A172 (cell line): Measurements from ENCODE around the gene TPPP3. TPM values are rescaled to one million over a fixed set of nuclear protein-coding genes. Genes with fewer than 3 reads are reported as not detected.

Experiments
- DNase-seq: peaks from one replicate; pipeline ENCODE4 v3.0.0-alpha.2; 2015; ENCODE audit warnings: low spot score
- total RNA-seq: library from RNA; depleted of rRNA; stranded (reverse); fragments of >200 nt; shearing (Covaris generic); gene quantifications from 2 replicates; pipeline ENCODE4 v1.2.3, GENCODE V29; 2014; rRNA removed

TPPP3 gene
- 0.31 TPM in 1 of 2 replicates, not detected in the other for total RNA-seq

DNA sequence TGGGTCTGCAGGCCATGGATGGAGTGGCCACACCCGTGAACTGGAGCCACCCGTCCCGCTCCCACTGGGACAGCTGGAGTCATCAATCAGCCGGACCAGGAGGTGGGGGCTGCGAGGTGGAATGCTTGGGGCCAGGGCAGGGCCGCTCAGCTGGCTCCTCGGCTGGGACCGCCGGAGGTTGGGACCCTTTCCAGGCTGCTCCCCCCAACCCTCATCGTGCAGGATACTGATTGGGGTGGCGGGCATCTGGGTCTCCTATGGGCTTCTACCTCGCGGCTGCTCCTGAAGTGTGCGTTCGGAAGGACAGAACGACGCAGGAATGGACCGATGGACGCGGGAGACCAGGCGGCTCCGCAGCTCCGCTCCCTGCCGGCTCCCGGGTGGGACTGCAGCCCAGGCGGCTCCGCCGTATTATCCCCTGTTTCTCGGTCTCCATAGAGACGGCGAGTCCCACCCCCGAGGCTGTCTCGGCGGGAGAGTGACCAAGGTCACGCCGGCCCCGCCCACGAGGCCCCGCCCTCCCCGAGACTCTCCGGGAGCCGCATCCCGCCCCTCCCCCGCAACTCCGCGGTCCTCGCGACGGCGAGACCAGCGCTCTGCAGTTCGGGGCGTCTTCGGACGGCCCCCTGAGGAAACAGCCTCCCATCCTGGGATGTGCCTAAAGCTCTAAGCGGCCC, at the start of gene TPPP3:
Gene TPPP3 (minus strand): TSS at position 388 of the 677 bp plus-strand sequence. CDS start 2,387 bp downstream, outside the sequence.
- DNase-seq: no peak

DNA sequence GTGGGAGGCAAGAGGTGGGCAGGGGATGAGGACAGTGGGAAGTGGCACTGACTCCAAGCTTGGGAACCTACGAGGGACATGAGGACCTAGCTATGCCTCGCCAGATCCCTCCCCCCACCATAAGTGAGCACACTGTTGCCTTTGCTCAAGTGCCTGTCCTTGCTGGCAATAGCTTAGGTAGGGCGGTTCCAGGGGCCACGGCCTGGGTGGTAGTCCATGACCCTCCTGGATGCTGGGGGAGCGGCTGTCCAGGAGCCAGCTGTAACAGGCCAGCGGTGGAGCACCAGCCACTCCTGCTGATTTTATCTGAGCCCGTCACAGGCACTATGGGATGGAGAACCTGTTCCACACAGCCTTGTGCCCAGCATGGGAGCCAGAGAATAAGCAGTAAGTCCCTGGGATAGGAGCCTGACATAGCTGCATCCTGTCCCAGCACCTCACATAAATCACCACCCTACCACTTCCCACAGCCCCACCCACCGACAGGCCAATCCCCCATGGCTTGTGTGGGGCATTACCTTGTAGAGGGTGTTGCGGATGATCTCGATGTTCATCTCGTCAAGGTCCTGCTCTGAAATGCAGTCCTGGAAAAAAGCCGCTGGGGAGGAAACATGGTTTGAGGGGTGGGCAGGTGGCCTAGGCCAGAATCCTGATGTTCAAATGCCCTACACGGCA, 49.4 kb upstream of the TPPP3 start:
- no peak for DNase-seq

DNA sequence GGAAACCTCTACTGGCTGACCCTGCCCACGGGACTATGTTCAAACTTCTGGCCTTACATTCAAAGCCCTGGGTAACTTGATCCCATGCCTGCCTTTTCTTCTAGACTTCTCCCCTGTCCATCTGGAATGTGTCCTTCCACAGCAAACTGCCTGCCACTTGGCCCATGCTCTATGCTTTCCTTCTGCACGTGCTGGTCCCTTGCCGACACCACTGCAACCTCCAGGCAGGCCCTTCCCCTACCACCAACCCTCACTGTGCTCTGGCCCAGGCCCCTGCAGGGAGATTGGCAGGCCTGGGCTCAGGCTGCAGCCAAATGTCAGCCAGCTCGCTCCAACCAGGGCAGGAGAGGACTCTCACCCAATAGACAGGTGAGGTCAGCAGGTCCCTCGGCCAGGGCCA, 48.6 kb upstream of the TPPP3 start:
- no peak for DNase-seq

DNA sequence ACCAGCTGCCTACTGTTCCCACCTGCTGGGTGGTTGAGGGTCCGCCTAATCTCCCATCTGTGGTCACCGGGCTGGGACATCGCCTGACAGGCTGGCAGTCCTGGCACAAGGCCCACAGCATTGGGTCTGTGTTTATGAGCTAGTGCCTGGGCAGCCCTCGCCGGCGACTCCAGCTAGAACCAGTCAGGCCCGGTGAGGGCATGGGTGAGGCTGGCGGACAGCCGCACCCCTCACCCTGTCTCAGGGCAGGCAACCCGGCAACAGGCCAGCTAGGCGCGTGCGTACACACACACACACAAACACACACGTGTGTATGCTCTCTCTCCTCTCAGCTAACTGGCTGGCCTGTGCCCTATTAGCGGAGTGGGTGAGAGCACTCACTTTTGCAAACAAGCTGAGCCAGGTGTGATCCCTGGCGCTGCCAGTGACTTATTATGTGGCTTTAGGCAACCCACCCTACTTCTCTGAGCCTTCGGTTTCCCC, 48.0 kb upstream of the TPPP3 start:
- DNase-seq: no peak

DNA sequence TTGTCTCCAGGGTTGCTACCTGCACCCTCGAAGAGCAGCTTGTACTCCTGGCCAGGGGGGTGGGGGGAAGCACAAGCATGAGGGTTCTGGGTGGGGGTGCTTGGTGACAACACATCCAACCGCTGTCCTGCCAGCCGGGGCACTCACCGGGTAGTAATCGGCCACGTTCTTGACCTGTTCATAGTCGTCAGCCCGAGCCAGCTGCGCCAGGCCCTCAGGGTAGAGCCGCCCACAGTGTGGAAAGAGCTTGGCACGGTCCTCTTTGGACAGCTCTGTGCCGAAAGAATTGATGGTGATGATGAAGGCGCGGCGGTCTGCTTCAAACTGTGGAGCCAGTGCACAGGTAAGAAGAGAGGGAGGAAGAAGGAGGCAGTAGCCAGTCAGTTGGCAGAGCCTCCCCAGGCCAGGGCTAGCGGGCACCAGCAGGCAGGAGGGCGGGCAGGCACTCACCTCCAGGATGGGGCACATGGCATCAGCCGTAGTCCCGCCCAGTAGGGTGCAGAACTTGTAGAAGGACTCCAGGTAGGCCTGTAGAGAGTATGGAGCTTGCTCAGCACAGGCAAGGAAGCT, 45.6 kb upstream of the TPPP3 start:
- DNase-seq: no peak

DNA sequence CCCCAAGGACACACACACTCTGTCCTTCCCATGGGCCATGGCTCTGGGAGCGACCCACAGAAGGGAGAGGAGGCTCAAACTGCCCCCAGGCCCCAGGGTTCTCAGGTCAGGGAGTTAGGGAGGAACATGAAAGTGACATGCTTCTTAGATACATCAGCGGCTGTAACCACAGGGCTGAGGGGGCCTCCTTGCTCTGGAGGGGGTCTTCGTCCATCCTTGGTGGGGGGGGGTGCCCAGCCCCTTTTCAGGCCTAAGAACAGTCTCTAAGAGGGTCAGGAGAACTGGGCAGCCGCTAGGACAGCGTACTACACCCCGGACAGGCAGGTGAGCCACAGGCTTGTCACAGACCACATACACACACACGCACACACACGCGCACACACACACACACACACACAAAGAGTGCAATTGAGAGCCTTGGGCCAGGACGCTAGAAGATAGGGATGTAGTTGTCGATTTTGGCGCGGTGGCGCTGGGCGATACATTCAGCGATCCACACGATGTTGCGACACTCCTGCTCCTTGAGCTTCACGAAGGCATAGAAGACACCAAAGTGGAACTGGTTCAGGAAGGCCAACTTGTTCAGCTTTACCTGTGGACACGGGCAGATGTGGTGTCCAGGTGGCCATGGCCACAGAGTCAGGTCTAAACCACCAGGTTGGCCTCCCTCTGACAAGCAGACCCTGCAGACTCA, 44.9 kb upstream of the TPPP3 start:
- no peak for DNase-seq

DNA sequence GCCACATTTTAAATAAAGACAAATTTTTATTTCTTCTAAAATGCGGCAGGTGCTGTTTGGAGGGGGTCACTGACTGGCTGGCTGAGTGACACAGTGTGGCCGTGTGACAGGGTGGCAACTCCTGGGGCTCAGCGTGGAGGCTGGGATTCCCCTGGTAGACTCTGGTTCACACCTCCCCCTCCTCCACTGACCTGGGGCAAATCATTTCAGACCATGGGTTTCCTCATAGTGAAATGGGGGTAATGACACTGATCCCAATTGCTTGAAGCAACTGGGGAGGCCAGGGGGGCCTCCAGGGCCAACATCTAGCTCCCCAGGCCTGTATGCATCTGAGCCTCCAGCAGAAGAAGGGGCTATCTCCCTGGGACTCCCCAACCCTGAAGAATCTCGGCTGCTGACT, 44.2 kb upstream of the TPPP3 start:
- DNase-seq: no peak

DNA sequence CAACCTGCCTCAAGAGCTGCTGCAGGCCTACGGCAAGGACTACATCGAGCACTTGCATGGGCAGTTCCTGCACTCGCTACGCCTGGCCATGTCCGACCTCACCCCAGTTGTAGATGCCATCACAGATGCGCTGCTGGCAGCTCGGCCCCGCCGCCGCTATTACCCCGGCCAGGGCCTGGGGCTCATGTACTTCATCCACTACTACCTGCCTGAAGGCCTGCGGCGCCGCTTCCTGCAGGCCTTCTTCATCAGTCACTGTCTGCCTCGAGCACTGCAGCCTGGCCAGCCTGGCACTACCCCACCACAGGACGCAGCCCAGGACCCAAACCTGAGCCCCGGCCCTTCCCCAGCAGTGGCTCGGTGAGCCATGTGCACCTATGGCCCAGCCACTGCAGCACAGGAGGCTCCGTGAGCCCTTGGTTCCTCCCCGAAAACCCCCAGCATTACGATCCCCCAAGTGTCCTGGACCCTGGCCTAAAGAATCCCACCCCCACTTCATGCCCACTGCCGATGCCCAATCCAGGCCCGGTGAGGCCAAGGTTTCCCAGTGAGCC, 43.4 kb upstream of the TPPP3 start:
- no peak for DNase-seq

DNA sequence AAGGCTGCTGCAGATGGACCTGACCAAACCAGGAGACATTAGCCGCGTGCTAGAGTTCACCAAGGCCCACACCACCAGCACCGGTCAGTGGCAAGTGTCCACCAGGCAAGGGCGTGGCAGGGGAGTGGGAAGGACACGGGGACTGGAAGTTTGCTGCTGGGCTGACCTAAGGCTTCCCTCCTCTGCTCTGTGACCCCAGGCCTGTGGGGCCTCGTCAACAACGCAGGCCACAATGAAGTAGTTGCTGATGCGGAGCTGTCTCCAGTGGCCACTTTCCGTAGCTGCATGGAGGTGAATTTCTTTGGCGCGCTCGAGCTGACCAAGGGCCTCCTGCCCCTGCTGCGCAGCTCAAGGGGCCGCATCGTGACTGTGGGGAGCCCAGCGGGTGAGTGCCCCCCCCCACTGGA, 42.5 kb upstream of the TPPP3 start:
- DNase-seq: no peak

DNA sequence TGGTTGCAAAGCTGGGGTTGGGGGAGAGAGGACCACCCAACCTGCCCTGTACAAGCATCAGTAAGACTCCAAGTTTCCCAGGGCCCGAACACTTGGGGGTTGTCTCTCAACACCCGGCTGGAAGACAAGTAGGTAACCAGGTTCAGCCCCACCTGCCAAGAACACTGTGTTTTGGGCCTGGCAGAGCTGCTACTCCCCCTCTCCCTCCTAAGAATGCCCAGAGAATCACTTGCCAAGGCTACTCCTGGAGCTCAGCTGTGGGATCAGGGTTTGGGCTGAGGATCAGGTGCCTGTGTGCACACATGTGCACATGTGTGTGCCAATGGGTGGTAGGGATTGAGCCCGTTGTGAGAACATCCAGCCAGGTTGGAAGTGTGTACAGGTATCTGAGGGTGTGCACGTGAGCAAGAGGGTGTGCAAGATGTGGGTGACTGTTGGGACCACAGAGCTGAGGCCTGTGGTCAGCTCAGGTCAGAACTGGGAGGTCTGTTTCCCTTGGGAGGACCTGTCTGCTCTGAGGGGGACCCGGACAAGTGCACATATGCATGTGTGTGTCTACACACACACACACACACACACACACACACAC, 39.9 kb upstream of the TPPP3 start:
- DNase-seq: no peak

DNA sequence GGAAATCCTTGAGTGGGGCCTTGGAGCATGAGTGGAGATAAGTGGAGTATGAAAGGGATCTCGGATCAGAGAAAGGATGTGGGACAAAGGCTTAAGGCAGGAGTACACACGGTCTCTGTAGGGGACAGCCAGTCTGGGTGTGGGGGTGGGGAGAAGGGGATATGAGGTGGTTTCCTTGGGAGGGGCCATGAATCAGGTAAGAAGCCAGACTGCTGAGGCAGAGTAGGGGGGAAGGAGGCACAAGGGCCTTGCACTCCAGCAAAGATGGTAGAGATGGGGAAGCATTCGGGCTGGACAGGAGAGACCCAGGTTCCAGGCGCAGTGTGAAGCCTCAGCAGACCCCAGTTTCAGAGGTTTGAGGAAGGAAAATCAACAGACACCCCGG, 39.2 kb upstream of the TPPP3 start:
- no peak for DNase-seq

DNA sequence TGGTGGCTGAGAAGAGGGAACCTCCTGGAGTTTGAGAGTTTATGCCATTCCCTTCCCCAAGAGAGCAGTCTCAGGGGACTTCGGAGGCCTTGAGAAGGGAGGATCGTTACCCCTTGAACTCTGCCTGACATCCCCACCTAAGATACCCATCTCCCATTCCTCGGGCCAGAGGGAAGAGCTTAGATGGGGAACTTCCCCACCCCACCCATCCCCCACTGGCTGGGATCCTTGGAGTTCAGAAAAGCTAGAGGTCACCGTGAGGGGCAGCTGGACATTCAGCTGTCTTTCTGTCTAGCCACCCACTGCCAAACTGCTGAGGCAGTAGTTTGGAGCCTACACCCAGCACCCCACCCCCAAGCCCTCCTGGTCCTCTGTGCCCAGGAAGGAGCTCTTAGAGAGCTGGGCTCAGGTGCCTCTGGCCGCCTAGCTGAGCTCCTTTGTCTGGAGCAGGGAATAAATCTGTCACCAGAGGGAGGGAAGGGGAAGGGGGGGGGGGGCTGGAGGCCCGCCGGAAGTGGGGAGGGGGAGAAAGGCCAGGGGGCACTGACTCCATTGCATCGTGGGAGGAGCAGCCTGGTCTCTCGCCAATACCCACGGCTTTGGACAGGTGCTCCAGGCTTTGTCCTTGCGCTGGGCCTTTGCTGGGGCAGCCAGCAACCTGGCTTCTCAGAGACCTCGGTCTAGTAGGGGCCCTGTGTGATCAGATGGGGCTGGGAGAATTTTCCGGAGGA, 38.6 kb upstream of the TPPP3 start:
- no peak for DNase-seq

DNA sequence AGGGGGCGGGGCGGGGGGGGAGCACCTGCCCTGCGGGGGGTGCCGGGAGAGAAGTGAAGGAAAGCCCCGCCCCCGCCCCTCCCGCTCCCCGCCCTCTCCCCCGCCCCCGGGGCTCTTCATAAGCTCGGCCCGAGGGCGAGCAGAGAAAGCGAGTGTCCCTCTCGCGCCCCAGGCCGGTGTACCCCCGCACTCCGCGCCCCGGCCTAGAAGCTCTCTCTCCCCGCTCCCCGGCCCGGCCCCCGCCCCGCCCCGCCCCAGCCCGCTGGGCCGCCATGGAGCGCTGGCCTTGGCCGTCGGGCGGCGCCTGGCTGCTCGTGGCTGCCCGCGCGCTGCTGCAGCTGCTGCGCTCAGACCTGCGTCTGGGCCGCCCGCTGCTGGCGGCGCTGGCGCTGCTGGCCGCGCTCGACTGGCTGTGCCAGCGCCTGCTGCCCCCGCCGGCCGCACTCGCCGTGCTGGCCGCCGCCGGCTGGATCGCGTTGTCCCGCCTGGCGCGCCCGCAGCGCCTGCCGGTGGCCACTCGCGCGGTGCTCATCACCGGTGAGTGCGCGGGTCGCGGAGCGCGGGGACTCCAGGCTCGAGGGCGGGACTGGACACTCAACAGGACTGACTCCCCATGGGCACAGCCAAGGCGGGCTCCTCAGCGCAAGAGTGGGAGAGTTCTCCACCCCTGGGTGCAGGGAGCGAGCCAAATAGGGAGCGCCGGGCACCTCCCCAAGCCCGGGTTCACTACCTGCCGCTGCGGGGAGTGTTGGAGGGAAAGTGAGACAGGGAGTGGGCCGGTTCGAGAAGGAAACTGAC, 37.9 kb upstream of the TPPP3 start, which contains the start of gene HSD11B2:
Gene HSD11B2 (plus strand): TSS at position 145 of the 798 bp plus-strand sequence. CDS start 128 bp downstream, at position 273.
- DNase-seq: no peak

DNA sequence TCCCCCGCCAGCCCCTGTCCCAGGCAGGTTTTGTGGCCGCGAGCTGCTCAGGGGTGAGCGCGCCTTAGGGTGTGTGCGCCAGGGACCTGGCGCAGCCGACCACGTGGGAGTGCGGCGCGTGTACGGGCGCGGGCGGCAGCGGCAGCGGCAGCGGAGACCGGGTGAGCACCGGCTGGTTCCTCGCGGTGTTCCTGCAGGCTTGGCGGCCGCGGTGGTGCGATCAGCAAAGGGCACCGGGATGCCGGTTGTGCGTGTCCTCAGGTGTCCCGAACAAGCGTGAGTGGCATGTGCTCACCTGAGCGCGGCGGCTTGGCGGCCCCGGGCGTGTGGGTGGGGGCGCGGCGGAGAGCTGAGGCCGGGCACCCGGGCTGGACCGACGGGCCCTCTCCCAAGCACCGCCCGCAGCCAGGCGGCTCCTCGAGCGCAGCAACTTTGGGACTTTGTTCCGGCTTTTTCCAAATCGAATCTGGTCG, 37.2 kb upstream of the TPPP3 start:
- DNase-seq: no peak

DNA sequence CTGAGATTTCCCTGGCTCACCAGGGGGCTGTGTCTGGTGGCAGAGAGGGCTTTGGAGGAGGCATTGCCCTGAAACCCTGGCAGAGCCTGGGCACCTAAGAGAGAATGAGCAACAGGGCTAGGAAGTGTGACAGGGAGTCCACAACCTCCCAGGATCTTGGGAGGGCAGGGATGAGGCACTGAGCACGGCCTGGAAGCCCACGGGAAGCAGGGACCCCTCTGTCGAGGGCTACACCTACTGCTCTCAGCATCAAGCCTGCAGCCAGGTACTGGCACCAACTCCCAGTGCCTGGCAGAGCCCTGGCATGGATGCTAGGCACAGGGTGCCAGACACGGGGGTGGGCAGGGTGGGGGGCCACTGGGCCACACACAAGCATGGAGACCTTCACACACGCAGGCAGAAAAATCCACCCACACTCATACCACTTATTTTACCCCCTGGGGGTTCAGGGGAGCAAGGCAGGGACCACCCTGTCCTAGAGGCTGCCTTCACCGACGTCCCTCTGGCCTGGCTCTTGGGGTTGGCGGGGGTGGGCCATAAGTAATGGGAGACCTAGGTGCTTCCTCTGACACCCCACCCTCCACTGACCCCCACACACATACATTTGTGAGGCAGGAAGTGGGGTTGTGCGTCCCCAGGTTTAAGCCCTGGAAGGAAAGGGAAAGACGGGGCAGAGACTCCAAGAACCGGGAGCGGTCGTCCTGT, 36.7 kb upstream of the TPPP3 start:
- no peak for DNase-seq

DNA sequence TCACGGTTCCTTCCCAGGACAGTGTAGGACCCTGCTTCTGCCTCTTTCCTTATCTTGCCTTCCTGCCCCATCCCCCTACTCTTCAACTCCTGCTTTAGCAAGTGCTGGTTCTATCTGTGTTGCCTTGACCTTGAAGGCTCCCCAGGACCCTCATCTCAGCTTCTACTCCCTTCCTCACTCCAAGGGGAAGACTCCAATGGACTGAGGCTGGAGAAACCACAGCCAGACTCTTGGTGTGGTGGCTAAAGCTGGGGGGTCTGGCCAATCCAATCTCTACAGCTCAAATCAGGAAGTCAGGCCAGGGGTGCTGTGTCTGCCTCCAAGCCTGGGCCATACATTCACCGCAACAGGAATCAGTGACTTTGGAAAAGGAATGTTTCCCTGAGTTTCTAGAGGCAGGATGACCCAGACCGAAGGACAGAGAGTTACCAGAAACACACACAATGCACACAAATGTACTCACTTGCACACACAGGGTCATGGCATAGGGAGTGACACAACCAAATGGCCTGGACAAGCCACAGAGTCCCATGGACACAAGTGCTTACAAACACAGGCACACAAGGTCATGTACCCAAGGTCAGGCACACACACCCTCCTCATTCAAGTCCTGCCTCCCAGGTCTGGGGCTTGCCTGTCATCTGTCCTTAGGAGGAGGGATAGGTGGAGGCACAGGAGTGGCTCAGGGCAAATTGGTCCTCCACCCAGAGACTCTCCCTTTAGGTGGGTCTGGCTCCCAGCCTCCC, 35.9 kb upstream of the TPPP3 start:
- DNase-seq: no peak

DNA sequence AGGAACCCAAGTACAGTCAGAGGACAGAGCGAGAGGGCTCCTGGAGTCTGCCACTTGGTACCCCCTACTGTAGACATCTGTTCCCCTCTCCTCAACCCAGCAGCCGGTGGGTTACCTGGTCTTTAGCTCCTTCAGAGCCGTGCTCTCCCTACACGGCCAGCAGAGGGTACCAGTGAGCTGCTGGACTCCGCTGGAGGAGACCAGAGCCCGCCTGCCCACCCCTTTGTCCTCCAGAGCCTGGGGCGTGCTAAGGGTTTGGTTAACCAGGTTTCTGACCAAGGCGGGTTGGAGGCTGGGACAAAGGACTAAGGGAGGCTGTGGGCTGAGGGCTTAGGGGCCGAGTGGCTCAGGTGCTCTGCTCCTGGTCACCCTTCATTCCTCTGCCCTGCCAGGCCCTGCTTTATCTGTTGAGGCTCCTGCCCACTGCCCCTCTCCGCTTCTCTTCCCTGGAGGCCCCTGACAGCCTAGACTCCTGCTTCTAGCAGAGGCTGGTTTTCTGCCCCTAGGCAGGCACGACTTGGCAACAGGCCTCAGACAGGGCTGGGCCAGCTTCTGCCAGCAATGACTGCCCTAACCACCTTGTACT, 34.9 kb upstream of the TPPP3 start:
- DNase-seq: no peak

DNA sequence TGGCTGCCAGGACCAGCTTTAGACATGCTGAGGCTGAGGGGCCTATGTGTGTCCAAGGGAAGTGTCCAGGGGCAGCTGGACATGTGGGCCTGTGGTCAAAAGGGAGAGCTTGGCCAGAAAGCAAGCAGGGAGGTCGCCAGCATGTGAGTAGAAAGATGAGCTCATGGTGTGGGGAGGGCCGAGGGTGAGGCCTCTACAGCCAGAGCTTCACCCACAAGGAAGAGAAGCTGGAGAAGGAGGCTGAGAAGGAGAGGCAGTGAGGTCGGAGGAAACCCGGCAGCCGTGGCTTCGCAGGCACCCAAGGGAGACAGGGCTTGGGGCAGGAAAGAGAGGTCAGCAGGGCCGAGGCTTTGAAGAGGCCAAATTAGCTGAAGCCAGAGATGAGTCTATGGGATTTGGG, 33.7 kb upstream of the TPPP3 start:
- no peak for DNase-seq
